DND-41 (cell line): ENCODE results near the gene FLII.
A peak's percentile ranks its signal among the peaks of the same experiment; 100 is the strongest.

ENCODE experiments used
- ATAC-seq: fragments of 200-7000 bp; cut with Tn5 transposase; 3 replicates; pipeline ENCODE4 v1.9.1; 2021; ENCODE audit warnings: low read depth; ENCODE audit not compliant: insufficient read depth
- DNase-seq: peaks from one replicate; pipeline ENCODE4 v3.0.0-alpha.2; 2020
- H2AFZ ChIP-seq: 2 replicates; pipeline ENCODE4 v1.6.0; 2012; ENCODE audit warnings: low read depth, low read length
- H3K27ac ChIP-seq: 2 replicates; pipeline ENCODE4 v1.5.1; 2012; ENCODE audit warnings: low read length, inconsistent platforms
- H3K27me3 ChIP-seq: fragments of 200-600 bp; sonication (generic); 2 replicates; pipeline ENCODE4 v1.6.0; 2012; ENCODE audit warnings: low read length, mild to moderate bottlenecking, inconsistent platforms; ENCODE audit not compliant: insufficient read depth, poor library complexity
- H3K36me3 ChIP-seq: 2 replicates; pipeline ENCODE4 v1.5.1; 2012; ENCODE audit warnings: low read length, inconsistent platforms; ENCODE audit not compliant: insufficient read depth
- H3K4me1 ChIP-seq: 2 replicates; pipeline ENCODE4 v1.5.1; 2012; ENCODE audit warnings: mild to moderate bottlenecking, low read length; ENCODE audit not compliant: insufficient read depth
- H3K4me2 ChIP-seq: 2 replicates; pipeline ENCODE4 v1.6.0; 2012; ENCODE audit warnings: mild to moderate bottlenecking, moderate library complexity, low read length, inconsistent platforms; ENCODE audit not compliant: insufficient read depth
- H3K4me3 ChIP-seq, 2 experiments: fragments of 200-600 bp in 1 of 2; shearing (Covaris generic) in 1 of 2; 2 replicates each; pipeline ENCODE4 v1.5.1; 2012 to 2016; ENCODE audit warnings: inconsistent platforms in 2 of 2, low read length in 2 of 2, mild to moderate bottlenecking in 2 of 2, low read depth in 1 of 2, moderate library complexity in 1 of 2
- H3K79me2 ChIP-seq: 2 replicates; pipeline ENCODE4 v1.6.0; 2012; ENCODE audit warnings: low read length, inconsistent platforms; ENCODE audit not compliant: insufficient read depth
- H3K9ac ChIP-seq: 2 replicates; pipeline ENCODE4 v1.6.0; 2012; ENCODE audit warnings: low read depth, mild to moderate bottlenecking, inconsistent platforms, low read length, moderate library complexity
- H3K9me3 ChIP-seq: 2 replicates; pipeline ENCODE4 v1.5.1; 2012; ENCODE audit warnings: low read length, moderate library complexity, mild to moderate bottlenecking, inconsistent platforms; ENCODE audit not compliant: insufficient read depth, severe bottlenecking
- H4K20me1 ChIP-seq: 2 replicates; pipeline ENCODE4 v1.6.0; 2012; ENCODE audit warnings: low read length; ENCODE audit not compliant: insufficient read depth
- CTCF ChIP-seq: IDR thresholded peaks from 2 replicates; pipeline ENCODE4 v1.5.1; 2012; ENCODE audit warnings: borderline replicate concordance, low read length, moderate library complexity, mild to moderate bottlenecking; ENCODE audit not compliant: poor library complexity, severe bottlenecking; ENCODE audit errors: extremely low read depth
- EZH2 ChIP-seq: IDR thresholded peaks from 3 replicates; pipeline ENCODE4 v1.6.1; 2012; ENCODE audit warnings: borderline replicate concordance, low read depth, mild to moderate bottlenecking, moderate library complexity, low read length, inconsistent platforms; ENCODE audit not compliant: severe bottlenecking

The FLII gene

GRCh38 chr17:18235743-18236256, 22.7 kb downstream of the FLII start:
- Histone ChIP-seq H3K79me2 (peaks cover 3% of the 10 kb centered on the region; the same call in 1 of the 2 replicates), H2AFZ (no peak overlapping the region), H3K9ac (no peak overlapping the region), H3K4me3 (no peak overlapping the region), H3K4me1 (no peaks in the 10 kb centered on the region), H3K4me2 (no peak overlapping the region), H3K9me3 (no peaks in the 10 kb centered on the region), H3K36me3 (peaks cover 65% of the 10 kb centered on the region), H4K20me1 (peaks cover 5% of the 10 kb centered on the region; the same call in 1 of the 2 replicates), H3K27me3 (no peaks in the 10 kb centered on the region), H3K27ac (no peak overlapping the region)
- ATAC-seq (0 out of 3 replicates have a peak, but pooled peaks have one; percentile 18), DNase-seq (no peak)
- TF ChIP-seq EZH2, result no peak
- TF ChIP-seq CTCF, result no peak

- TF ChIP-seq CTCF (no peak), EZH2 (no peak)
- Histone ChIP-seq H3K4me1 (no peaks in the 10 kb centered on the region), H3K4me3 (no peak overlapping the region), H3K27me3 (no peaks in the 10 kb centered on the region), H2AFZ (no peak overlapping the region), H3K79me2 (peaks cover 8% of the 10 kb centered on the region; the same call in 1 of the 2 replicates), H3K9ac (no peak overlapping the region), H3K36me3 (peaks cover 65% of the 10 kb centered on the region), H3K9me3 (no peaks in the 10 kb centered on the region), H4K20me1 (peaks cover 12% of the 10 kb centered on the region), H3K27ac (no peak overlapping the region), H3K4me2 (no peak overlapping the region)
- DNase-seq (no peak), ATAC-seq (no peak)
These were observed 23.6 kb downstream of the FLII start for GRCh38 chr17:18234853-18235380.

GRCh38 chr17:18233803-18234518, 24.6 kb downstream of the FLII start:
- TF ChIP-seq CTCF (no peak), EZH2 (no peak)
- Histone ChIP-seq H4K20me1 (peaks cover 20% of the 10 kb centered on the region), H3K4me2 (no peak overlapping the region), H3K27me3 (no peaks in the 10 kb centered on the region), H3K4me3 (no peak overlapping the region), H3K9me3 (no peaks in the 10 kb centered on the region), H3K9ac (no peak overlapping the region), H3K27ac (no peak overlapping the region), H2AFZ (no peak overlapping the region), H3K79me2 (peaks cover 17% of the 10 kb centered on the region), H3K4me1 (no peaks in the 10 kb centered on the region), H3K36me3 (peaks cover 65% of the 10 kb centered on the region)
- no peak for DNase-seq
- ATAC-seq, result no peak
